ENCODE results near the gene GNA14.
"Not testable (repeated sequence)": the region's sequence is repeated elsewhere in the genome, so short reads cannot be mapped to it uniquely, and the experiment has no call there.

Gene GNA14

GRCh38 chr9:77648234-77649108, at the start of gene GNA14:
Gene GNA14, minus strand, starts transcription at chr9:77648322. Its CDS starts 529 bp downstream, at chr9:77647793.
- no peak for FAIRE-seq

GRCh38 chr9:77697238-77697984, 49.3 kb upstream of the GNA14 start:
- FAIRE-seq (no peak), DNase-seq (ENCODE audit: low spot score) (no peak)

More at GRCh38 chr9:77648234-77649108, at the start of gene GNA14:
- DNase-seq (ENCODE audit: low spot score) = no peak

GRCh38 chr9:77690723-77691122, 42.6 kb upstream of the GNA14 start:
- not testable (repeated sequence) for DNase-seq (ENCODE audit: low spot score); FAIRE-seq

GRCh38 chr9:77690119-77690518, 42.0 kb upstream of the GNA14 start:
- DNase-seq (ENCODE audit: low spot score); FAIRE-seq: not testable (repeated sequence)

- not testable (repeated sequence) for FAIRE-seq
Measured at GRCh38 chr9:77687737-77688136, 39.6 kb upstream of the GNA14 start.

GRCh38 chr9:77680581-77680980, 32.5 kb upstream of the GNA14 start:
- FAIRE-seq (no peak), DNase-seq (ENCODE audit: low spot score) (no peak)

More at GRCh38 chr9:77687737-77688136, 39.6 kb upstream of the GNA14 start:
- not testable (repeated sequence) for DNase-seq (ENCODE audit: low spot score)

- DNase-seq (ENCODE audit: low spot score) (no peak), FAIRE-seq (no peak)
Measured at GRCh38 chr9:77679661-77680368, 31.7 kb upstream of the GNA14 start.

GRCh38 chr9:77679088-77679487, 31.0 kb upstream of the GNA14 start:
- no peak for DNase-seq (ENCODE audit: low spot score)
- no peak for FAIRE-seq

- DNase-seq (ENCODE audit: low spot score) (no peak), FAIRE-seq (no peak)
Measured at GRCh38 chr9:77677957-77678535, 29.9 kb upstream of the GNA14 start.

GRCh38 chr9:77677397-77677796, 29.3 kb upstream of the GNA14 start:
- FAIRE-seq (no peak), DNase-seq (ENCODE audit: low spot score) (no peak)

GRCh38 chr9:77673941-77674791, 26.0 kb upstream of the GNA14 start:
- no peak for FAIRE-seq
- no peak for DNase-seq (ENCODE audit: low spot score)

- FAIRE-seq = no peak
- DNase-seq (ENCODE audit: low spot score) = no peak
Measured at GRCh38 chr9:77672183-77672582, 24.1 kb upstream of the GNA14 start.

GRCh38 chr9:77667151-77667550, 19.0 kb upstream of the GNA14 start:
- no peak for DNase-seq (ENCODE audit: low spot score)
- no peak for FAIRE-seq

GRCh38 chr9:77663754-77664153, 15.6 kb upstream of the GNA14 start:
- DNase-seq (ENCODE audit: low spot score) = no peak
- FAIRE-seq = no peak

- DNase-seq (ENCODE audit: low spot score) = no peak
- FAIRE-seq = no peak
Measured at GRCh38 chr9:77661566-77662085, 13.5 kb upstream of the GNA14 start.

GRCh38 chr9:77659926-77660325, 11.8 kb upstream of the GNA14 start:
- FAIRE-seq (no peak), DNase-seq (ENCODE audit: low spot score) (no peak)

- no peak for DNase-seq (ENCODE audit: low spot score)
- no peak for FAIRE-seq
Measured at GRCh38 chr9:77651203-77651602, 3.1 kb upstream of the GNA14 start.

GRCh38 chr9:77649109-77649812, 1.1 kb upstream of the GNA14 start:
- no peak for FAIRE-seq

More at GRCh38 chr9:77649109-77649812, 1.1 kb upstream of the GNA14 start:
- no peak for DNase-seq (ENCODE audit: low spot score)
